Smooth muscle cell of the umbilical artery (primary cell): ENCODE data around the gene SGTB. TPM values are rescaled to one million over a fixed set of nuclear protein-coding genes. Genes with fewer than 3 reads are reported as not detected.

Source experiments
- total RNA-seq: library from RNA; depleted of rRNA; stranded (reverse); fragments of >200 nt; gene quantifications from 2 replicates; pipeline ENCODE4 v1.2.3, GENCODE V29; 2014

Gene SGTB, protein sequence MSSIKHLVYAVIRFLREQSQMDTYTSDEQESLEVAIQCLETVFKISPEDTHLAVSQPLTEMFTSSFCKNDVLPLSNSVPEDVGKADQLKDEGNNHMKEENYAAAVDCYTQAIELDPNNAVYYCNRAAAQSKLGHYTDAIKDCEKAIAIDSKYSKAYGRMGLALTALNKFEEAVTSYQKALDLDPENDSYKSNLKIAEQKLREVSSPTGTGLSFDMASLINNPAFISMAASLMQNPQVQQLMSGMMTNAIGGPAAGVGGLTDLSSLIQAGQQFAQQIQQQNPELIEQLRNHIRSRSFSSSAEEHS
- 14.3 and 26.7 TPM in 2 replicates for total RNA-seq

DNA sequence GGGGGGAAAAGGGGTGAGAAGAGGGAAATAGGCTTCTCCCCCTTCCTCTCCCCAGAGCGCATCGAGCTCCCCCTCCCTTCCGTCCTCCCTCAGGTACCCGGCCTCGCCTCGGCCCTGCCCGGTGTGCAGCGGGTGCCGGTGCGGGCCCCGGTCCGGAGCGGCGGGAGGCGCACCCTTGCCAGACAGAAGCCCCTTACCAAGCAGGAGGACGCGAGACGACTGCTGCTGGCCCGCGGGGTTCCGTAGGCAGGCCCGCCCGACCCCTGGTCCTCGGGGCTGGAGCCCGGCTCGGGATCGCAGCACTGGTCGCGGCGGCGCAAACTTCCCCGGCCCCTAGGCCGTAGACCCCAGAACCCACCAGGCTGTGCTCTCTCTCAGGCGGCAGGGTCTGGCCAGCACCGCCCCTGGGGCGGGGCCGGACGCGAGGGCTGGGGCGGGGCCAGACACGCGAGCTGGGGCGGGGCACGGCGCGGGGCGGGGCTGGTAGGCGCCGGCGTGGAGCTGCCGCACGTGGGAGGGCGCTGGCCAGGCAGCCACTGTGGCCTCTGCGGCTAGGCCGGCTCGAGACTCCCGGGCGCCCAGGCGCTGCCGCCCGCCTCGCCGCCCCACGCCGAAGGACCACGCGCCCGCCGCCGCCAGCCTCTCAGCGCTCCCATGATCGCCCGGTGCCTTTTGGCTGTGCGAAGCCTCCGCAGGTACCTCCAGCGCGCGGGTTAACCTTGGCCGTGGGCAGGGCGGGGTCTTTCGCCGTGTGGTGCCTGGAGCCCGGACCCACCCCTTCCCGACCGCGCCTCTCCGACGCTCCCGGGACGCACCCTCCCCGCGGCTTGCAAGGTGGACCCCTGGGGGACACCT lies at the start of gene SGTB, which contains the start of gene NLN:
SGTB (minus strand) TSS at position 390 of the 855 bp plus-strand sequence. CDS start 1,302 bp downstream, outside the sequence.
NLN (plus strand) TSS at position 486 of the 855 bp plus-strand sequence; CDS start at position 655, 169 bp downstream.

DNA sequence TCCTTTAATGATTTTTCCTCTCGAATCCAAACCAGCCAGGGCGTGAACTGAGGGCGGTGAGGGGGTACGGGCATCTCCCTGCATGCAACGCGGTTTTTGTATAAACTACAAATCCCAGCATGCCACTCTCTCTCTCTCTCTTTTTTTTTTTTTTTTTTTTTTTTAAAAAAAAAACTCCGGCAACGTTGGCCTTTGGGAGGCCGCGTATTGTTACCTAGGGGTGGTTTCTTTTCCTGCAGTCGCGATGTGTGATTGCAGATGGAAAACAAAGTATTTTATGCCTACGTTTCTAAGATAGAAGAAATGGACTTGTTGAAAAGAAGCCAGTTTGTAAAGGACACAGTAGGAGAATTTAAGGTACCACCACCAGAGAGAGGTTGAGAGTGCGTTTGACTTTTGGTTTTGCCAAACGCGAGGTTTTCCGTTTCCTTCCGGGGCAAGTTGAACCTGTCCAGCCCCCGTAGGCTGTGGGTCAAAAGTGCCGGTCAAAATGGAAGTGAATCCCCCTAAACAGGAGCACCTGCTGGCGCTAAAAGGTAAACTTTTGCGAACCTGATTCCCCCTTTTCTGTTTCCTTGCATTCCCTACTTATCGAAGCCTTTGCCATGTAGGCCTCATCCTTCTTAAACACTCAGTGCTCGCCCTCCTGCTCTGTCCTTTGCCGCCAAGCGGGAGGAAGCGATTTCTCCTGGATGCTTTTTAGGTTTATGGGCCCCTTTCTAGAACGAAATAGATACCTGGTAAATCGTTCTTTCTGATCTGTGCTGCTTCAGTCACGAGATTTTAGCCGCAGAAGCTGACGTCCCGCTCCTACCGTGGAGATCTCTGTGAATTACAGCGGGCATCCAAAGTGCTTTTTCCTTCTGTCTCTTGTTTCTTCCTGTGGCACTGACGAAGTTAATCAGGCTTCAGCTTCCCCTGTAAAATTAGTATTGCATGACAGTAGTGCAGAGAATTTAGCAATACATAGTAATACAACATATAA lies 97.0 kb downstream of the SGTB start, which contains the start of the genes SHLD3 and TRAPPC13:
SHLD3 (plus strand) TSS at position 457 of the 985 bp plus-strand sequence. CDS start 4,561 bp downstream, outside the sequence.
TRAPPC13 (plus strand) TSS at position 457 of the 985 bp plus-strand sequence; CDS start at position 491, 34 bp downstream.

DNA sequence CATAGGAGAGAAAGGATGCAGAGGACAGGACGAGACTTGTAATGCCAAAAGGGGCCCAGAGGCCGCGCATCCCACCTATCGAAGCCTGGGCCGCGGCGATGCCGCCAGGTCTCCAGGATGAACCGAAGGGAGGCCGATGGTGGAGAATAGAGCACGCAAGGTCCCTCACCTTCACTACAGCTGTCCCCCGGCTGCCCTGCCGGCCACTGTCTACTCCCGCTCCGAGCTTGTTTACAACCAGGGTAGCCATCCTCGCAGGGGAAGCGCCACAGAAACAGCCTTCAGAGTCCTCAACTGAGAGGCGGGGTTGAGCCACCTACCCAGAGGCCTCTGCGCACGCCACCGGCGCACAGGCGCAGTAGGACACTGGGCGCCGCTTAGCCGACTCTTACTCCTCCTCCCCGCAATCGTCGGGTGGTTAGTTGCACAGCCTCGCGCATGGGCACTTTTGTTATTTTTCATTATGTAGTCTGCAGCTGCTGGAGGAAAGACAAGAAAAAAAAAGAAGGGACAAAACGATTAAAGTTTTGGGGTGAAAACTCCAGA lies 97.8 kb downstream of the SGTB start, which contains the start of gene TRIM23:
TRIM23 (minus strand) TSS at position 309 of the 546 bp plus-strand sequence; CDS start at position 250, 59 bp downstream.

Other genes starting within 250 kb of the SGTB start
- 86.5 and 141 TPM in 2 replicates for gene ADAMTS6, start 240.2 kb downstream of the SGTB start, total RNA-seq
- 1.8 and 13.6 TPM in 2 replicates for gene CENPK, start 158.9 kb downstream of the SGTB start, total RNA-seq
- gene PPWD1, start 158.8 kb downstream of the SGTB start, total RNA-seq: 44.8 and 45.7 TPM in 2 replicates
- gene TRIM23, start 97.8 kb downstream of the SGTB start, total RNA-seq: 30.8 and 39.2 TPM in 2 replicates
- 3.9 and 5.0 TPM in 2 replicates for gene SHLD3, start 97.1 kb downstream of the SGTB start, total RNA-seq
- 34.7 TPM in 2 replicates for gene TRAPPC13, start 97.1 kb downstream of the SGTB start, total RNA-seq
- 25.5 and 62.8 TPM in 2 replicates for gene NLN, start 96 bp upstream of the SGTB start, total RNA-seq
- gene ERBIN, start 204.5 kb upstream of the SGTB start, total RNA-seq: 53.2 and 55.9 TPM in 2 replicates